Ovary (tissue), 3 donors: ENCODE data around the gene EPB41L2.

Experiments
- CTCF ChIP-seq, 3 donors: fragments of 450-650 bp in 2 of 3; fragments of 200-600 bp in 1 of 3; IDR thresholded peaks; one replicate each; pipeline versions ENCODE4 v1.5.1 to v1.8.0; 2016 to 2022; ENCODE audit warnings: antibody characterized with exemption in 3 of 3, mild to moderate bottlenecking in 1 of 3
- POLR2A ChIP-seq: fragments of 450-650 bp; IDR thresholded peaks from one replicate; pipeline ENCODE4 v1.6.1; 2017; ENCODE audit warnings: antibody characterized with exemption, mild to moderate bottlenecking, moderate library complexity
- donor health status: DM: no; HTN: no; CAD: no.

DNA sequence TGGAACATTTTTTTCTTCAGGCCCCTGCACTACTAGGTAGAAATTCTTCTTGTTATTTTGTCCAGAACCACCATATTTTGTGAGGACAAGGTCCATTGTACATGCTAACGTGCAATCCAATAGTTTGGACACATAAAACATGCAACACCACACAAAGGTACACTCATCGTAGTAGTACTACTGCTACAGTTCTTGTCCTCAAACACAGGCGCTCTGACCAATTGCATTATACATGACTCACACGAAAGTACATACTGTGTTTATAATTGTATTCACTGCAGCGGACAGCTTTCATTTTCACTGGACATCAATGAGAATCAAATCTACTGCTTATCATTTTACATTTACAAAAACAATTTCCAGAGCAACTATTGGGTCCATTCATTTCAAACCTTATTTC lies 251.1 kb downstream of the EPB41L2 start:
- TF ChIP-seq CTCF (IDR thresholded peaks at IDR 0.05) (no peak), POLR2A (no peak)
